K562 treated with DMSO at 1 percent for 24 hours (cell line): ENCODE results near the gene DCTN1. TPM values are rescaled to one million over a fixed set of nuclear protein-coding genes. Genes with fewer than 3 reads are reported as not detected.

Experiments
- total RNA-seq: library from RNA; unstranded; fragments of 300-600 nt; gene quantifications from 2 replicates; pipeline ENCODE4 v1.2.3, GENCODE V29; 2022; ENCODE audit warnings: low read depth; ENCODE audit not compliant: insufficient read depth

DCTN1 gene
- 94.7 and 97.8 TPM in 2 replicates for total RNA-seq

GRCh38 chr2:74379851-74380789, at the start of gene DCTN1:
DCTN1 (minus strand) TSS chr2:74380311; CDS start chr2:74380037, 274 bp downstream.

GRCh38 chr2:74421221-74421870, 41.2 kb upstream of the DCTN1 start, which contains the start of the genes C2orf81 and WDR54:
C2orf81 (minus strand) TSS chr2:74421619; CDS start chr2:74421560, 59 bp downstream.
WDR54 (plus strand) TSS chr2:74421730; CDS start chr2:74422154, 424 bp downstream.

GRCh38 chr2:74343316-74343715, 36.8 kb downstream of the DCTN1 start, which contains the start of gene SLC4A5:
SLC4A5 (minus strand) TSS chr2:74343416; CDS start chr2:74315023, 28,393 bp downstream.

Other genes with a start within 250 kb of the DCTN1 start
- 89.9 and 92.2 TPM in 2 replicates for gene BOLA3, start 232.4 kb downstream of the DCTN1 start, total RNA-seq
- 45.5 and 65.3 TPM in 2 replicates for gene MOB1A, start 201.4 kb downstream of the DCTN1 start, total RNA-seq
- 218 and 227 TPM in 2 replicates for gene MTHFD2, start 181.7 kb downstream of the DCTN1 start, total RNA-seq
- gene SLC4A5, start 36.9 kb downstream of the DCTN1 start, total RNA-seq, result 1.1 and 1.4 TPM in 2 replicates
- gene C2orf81, start 41.3 kb upstream of the DCTN1 start, total RNA-seq, result 1.5 and 1.9 TPM in 2 replicates
- gene WDR54, start 41.4 kb upstream of the DCTN1 start, total RNA-seq, result 33.5 and 34.9 TPM in 2 replicates
- gene RTKN, start 61.6 kb upstream of the DCTN1 start, total RNA-seq, result 7.8 and 9.6 TPM in 2 replicates
- gene INO80B, start 74.8 kb upstream of the DCTN1 start, total RNA-seq, result 8.9 and 9.7 TPM in 2 replicates
- 62.0 and 81.7 TPM in 2 replicates for gene WBP1, start 78.1 kb upstream of the DCTN1 start, total RNA-seq
- gene MOGS, start 85.1 kb upstream of the DCTN1 start, total RNA-seq, result 78.8 and 82.8 TPM in 2 replicates
- 77.4 and 89.1 TPM in 2 replicates for gene MRPL53, start 92.4 kb upstream of the DCTN1 start, total RNA-seq
- gene CCDC142, start 102.7 kb upstream of the DCTN1 start, total RNA-seq, result 8.3 and 9.2 TPM in 2 replicates
- gene TTC31, start 102.8 kb upstream of the DCTN1 start, total RNA-seq, result 16.8 and 18.6 TPM in 2 replicates
- gene LBX2, start 119.3 kb upstream of the DCTN1 start, total RNA-seq, result 14.9 and 16.7 TPM in 2 replicates
- 21.4 and 28.6 TPM in 2 replicates for gene PCGF1, start 127.4 kb upstream of the DCTN1 start, total RNA-seq
- gene TLX2, start 134.1 kb upstream of the DCTN1 start, total RNA-seq, result 0.24 TPM in 1 of 2 replicates, not detected in the other
- gene DQX1, start 145.9 kb upstream of the DCTN1 start, total RNA-seq, result not detected in 2 replicates
- gene AUP1, start 149.4 kb upstream of the DCTN1 start, total RNA-seq, result 156 and 160 TPM in 2 replicates
- 71.6 and 75.8 TPM in 2 replicates for gene HTRA2, start 149.6 kb upstream of the DCTN1 start, total RNA-seq
- 0.57 and 0.78 TPM in 2 replicates for gene LOXL3, start 173.6 kb upstream of the DCTN1 start, total RNA-seq
- gene DOK1, start 174.4 kb upstream of the DCTN1 start, total RNA-seq, result 49.2 and 53.4 TPM in 2 replicates